CD4-positive, alpha-beta memory T cell (primary cell): Measurements from ENCODE around the gene DCST2. TPM values are rescaled to one million over a fixed set of nuclear protein-coding genes. Genes with fewer than 3 reads are reported as not detected.

Source experiments
- CTCF ChIA-PET: fragments of 350-600 bp; sonication (Branson Sonifier 250); formaldehyde crosslinking; loops from one replicate; lab custom pipeline; 2021; ENCODE audit warnings: inconsistent platforms; ENCODE audit not compliant: partially characterized antibody; lab: Charles Lee
- POLR2A ChIA-PET: fragments of 350-600 bp; sonication (Branson Sonifier 250); formaldehyde crosslinking; loops from one replicate; lab custom pipeline; 2021; ENCODE audit not compliant: partially characterized antibody; lab: Charles Lee
- DNase-seq, 5 donors: peaks; one replicate each; pipeline versions ENCODE4 v3.0.0 to v3.0.0-alpha.2; 2020 to 2022; ENCODE audit warnings: mixed read lengths in 1 of 5
- H3K27ac ChIP-seq: one replicate; pipeline ENCODE4 v1.7.0; 2013; ENCODE audit warnings: low read depth, low read length
- H3K27me3 ChIP-seq: 2 replicates; pipeline ENCODE4 v1.7.0; 2013; ENCODE audit warnings: mild to moderate bottlenecking, low read length, moderate library complexity; ENCODE audit not compliant: insufficient read depth
- H3K36me3 ChIP-seq: 2 replicates; pipeline ENCODE4 v1.7.0; 2013; ENCODE audit warnings: mild to moderate bottlenecking, low read length, moderate library complexity; ENCODE audit not compliant: insufficient read depth
- H3K4me1 ChIP-seq: 2 replicates; pipeline ENCODE4 v1.7.0; 2013; ENCODE audit warnings: mild to moderate bottlenecking, low read length, moderate library complexity; ENCODE audit not compliant: insufficient read depth
- H3K4me3 ChIP-seq, 2 donors: one replicate each; pipeline ENCODE4 v1.7.0; 2013; ENCODE audit warnings: low read length in 2 of 2, mild to moderate bottlenecking in 1 of 2
- H3K9me3 ChIP-seq, 2 donors: one replicate each; pipeline ENCODE4 v1.7.0; 2013; ENCODE audit warnings: low read length in 2 of 2, control low read depth in 1 of 2; ENCODE audit not compliant: control insufficient read depth in 1 of 2
- H3K27ac Mint-ChIP-seq, 7 donors: one replicate each; pipeline ENCODE4 v1.8.0; 2020 to 2021; ENCODE audit warnings: mixed read lengths in 7 of 7, mild to moderate bottlenecking in 6 of 7, inconsistent platforms in 3 of 7, moderate library complexity in 3 of 7
- H3K27me3 Mint-ChIP-seq, 2 donors: one replicate each; pipeline ENCODE4 v1.8.0; 2020 to 2021; ENCODE audit warnings: mixed read lengths in 2 of 2
- H3K36me3 Mint-ChIP-seq, 2 donors: one replicate each; pipeline ENCODE4 v1.8.0; 2020 to 2021; ENCODE audit warnings: mixed read lengths in 2 of 2, inconsistent platforms in 1 of 2, mild to moderate bottlenecking in 1 of 2
- H3K4me1 Mint-ChIP-seq, 4 donors: one replicate each; pipeline ENCODE4 v1.8.0; 2020 to 2021; ENCODE audit warnings: mixed read lengths in 4 of 4, mild to moderate bottlenecking in 1 of 4
- H3K4me3 Mint-ChIP-seq, 8 donors: one replicate each; pipeline ENCODE4 v1.8.0; 2020 to 2021; ENCODE audit warnings: mixed read lengths in 8 of 8, mild to moderate bottlenecking in 7 of 8, moderate library complexity in 6 of 8, inconsistent platforms in 3 of 8
- H3K9me3 Mint-ChIP-seq, 8 donors: one replicate each; pipeline ENCODE4 v1.8.0; 2020 to 2021; ENCODE audit warnings: mixed read lengths in 8 of 8, mild to moderate bottlenecking in 5 of 8, inconsistent platforms in 3 of 8, moderate library complexity in 1 of 8
- intact Hi-C: fragments of 100-400 bp; cut with micrococcal nuclease; formaldehyde crosslinking; loops from one replicate; pipeline ENCODE4 v1.15.1; 2023
- polyA plus RNA-seq, 2 donors: library from polyadenylated mRNA; unstranded; fragments of 300-500 nt; fragmentation: Illumina TruSeq; gene quantifications; one replicate each; pipeline ENCODE4 v1.2.3, GENCODE V29; 2021
- total RNA-seq, 2 experiments: library from RNA; stranded (reverse); gene quantifications; one replicate each; pipeline ENCODE4 v1.2.3, GENCODE V29; 2021

DCST2 gene
- total and polyA plus RNA-seq, 4 experiments from 2014 or later = 4.0 to 4.1 TPM; not detected in 2

- Mint-ChIP-seq H3K36me3 (peaks cover 0 to 24% of the 10 kb centered on the region in 2 donors), H3K4me1 (peaks cover 32 to 68% (median 44%) of the 10 kb centered on the region in 4 donors), H3K27me3 (no peaks in the 10 kb centered on the region), H3K4me3 (peak overlapping the region; percentile 88 to 99 (median 96)), H3K9me3 (peaks cover 0 to 2% (median 0%) of the 10 kb centered on the region in 8 donors), H3K27ac (peak overlapping the region; percentile 89 to 99 (median 95))
- Histone ChIP-seq H3K4me1 (peaks cover 49% of the 10 kb centered on the region), H3K9me3 (no peaks in the 10 kb centered on the region), H3K4me3 (peak overlapping the region; percentile 78 to 80), H3K27ac (peak overlapping the region; percentile 92), H3K36me3 (no peaks in the 10 kb centered on the region), H3K27me3 (no peaks in the 10 kb centered on the region)
- ChIA-PET CTCF (interaction anchor here (0.8 to 16.3 kb wide), 8 partner anchors 14 to 84 kb away, joined by 3 to 381 read pairs (median 21); partner anchors contain the start of genes CKS1B, FLAD1, PBXIP1 and SHC1), POLR2A (interaction anchor here (0.6 to 38.9 kb wide), 7 partner anchors 8 to 84 kb away, joined by 3 to 1543 read pairs (median 14); partner anchors contain the start of genes CKS1B, EFNA4, FLAD1 and LENEP)
- intact Hi-C loops = loop anchor here (5.0 kb wide), 2 partner anchors 51 to 444 kb away; partner anchors contain the start of genes ADAM15 and UBE2Q1
- DNase-seq = peak; percentile 71 to 90 (median 76)
Observed at GRCh38 chr1:155000726-155001424, 32.7 kb downstream of the DCST2 start.

GRCh38 chr1:155000411-155000725, 33.2 kb downstream of the DCST2 start:
- H3K4me1 Mint-ChIP-seq = peaks cover 28 to 63% (median 43%) of the 10 kb centered on the region in 4 donors
- Histone ChIP-seq H3K4me1 (peaks cover 44% of the 10 kb centered on the region), H3K9me3 (no peaks in the 10 kb centered on the region), H3K36me3 (no peaks in the 10 kb centered on the region), H3K27me3 (no peaks in the 10 kb centered on the region), H3K4me3 (peak overlapping the region; percentile 52 to 80), H3K27ac (peak overlapping the region; percentile 92)
- peaks cover 0 to 24% of the 10 kb centered on the region in 2 donors for H3K36me3 Mint-ChIP-seq
- intact Hi-C loops = loop anchor here (5.0 kb wide), 2 partner anchors 52 to 443 kb away; partner anchors contain the start of genes ADAM15 and UBE2Q1
- no peaks in the 10 kb centered on the region for H3K27me3 Mint-ChIP-seq
- peak overlapping the region; percentile 90 to 98 (median 98) for H3K27ac Mint-ChIP-seq
- DNase-seq = peak in 1 of 5 donors; percentile 43
- POLR2A ChIA-PET = interaction anchor here (0.7 to 38.9 kb wide), 4 partner anchors 14 to 63 kb away, joined by 8 to 1543 read pairs (median 170); partner anchors contain the start of genes ADAM15, CKS1B, FLAD1 and PBXIP1
- H3K4me3 Mint-ChIP-seq = peak overlapping the region; percentile 92 to 99 (median 94)
- CTCF ChIA-PET = interaction anchor here (0.9 to 16.3 kb wide), 13 partner anchors 13 to 174 kb away, joined by 3 to 381 read pairs (median 12); partner anchors contain the start of genes CKS1B, FLAD1, PBXIP1 and PMVK
- peaks cover 0 to 2% (median 0%) of the 10 kb centered on the region in 8 donors for H3K9me3 Mint-ChIP-seq

GRCh38 chr1:154999571-155000410, 33.8 kb downstream of the DCST2 start:
- H3K36me3 ChIP-seq = no peaks in the 10 kb centered on the region
- H3K4me3 Mint-ChIP-seq = peak overlapping the region; percentile 92 to 99 (median 94)
- H3K4me3 ChIP-seq = peak overlapping the region; percentile 52 to 55
- peak overlapping the region; percentile 92 for H3K27ac ChIP-seq
- peak overlapping the region; percentile 90 to 98 (median 98) for H3K27ac Mint-ChIP-seq
- no peaks in the 10 kb centered on the region for H3K9me3 ChIP-seq
- CTCF ChIA-PET = interaction anchor here (0.6 to 16.3 kb wide), 19 partner anchors 10 to 440 kb away, joined by 3 to 381 read pairs (median 6); partner anchors contain the start of genes CKS1B, FLAD1, PBXIP1 and PMVK
- DNase-seq = peak in 4 of 5 donors; percentile 45 to 83 (median 50)
- POLR2A ChIA-PET = interaction anchor here (0.6 to 38.9 kb wide), 6 partner anchors 15 to 63 kb away, joined by 3 to 1543 read pairs (median 18); partner anchors contain the start of genes ADAM15, CKS1B, FLAD1 and PBXIP1
- intact Hi-C loops = loop anchor here (1.0 to 5.0 kb wide), 6 partner anchors 16 to 442 kb away; partner anchors contain the start of genes ADAM15, CKS1B, FLAD1 and PYGO2
- no peaks in the 10 kb centered on the region for H3K27me3 Mint-ChIP-seq
- H3K36me3 Mint-ChIP-seq = peaks cover 0 to 24% of the 10 kb centered on the region in 2 donors
- H3K4me1 ChIP-seq = peaks cover 39% of the 10 kb centered on the region
- no peaks in the 10 kb centered on the region for H3K27me3 ChIP-seq
- peaks cover 25 to 57% (median 39%) of the 10 kb centered on the region in 4 donors for H3K4me1 Mint-ChIP-seq
- H3K9me3 Mint-ChIP-seq = peaks cover 0 to 2% (median 0%) of the 10 kb centered on the region in 8 donors

GRCh38 chr1:154998818-154999570, 34.6 kb downstream of the DCST2 start:
- Mint-ChIP-seq H3K9me3 (peaks cover 0 to 2% (median 0%) of the 10 kb centered on the region in 8 donors), H3K4me1 (peaks cover 20 to 49% (median 32%) of the 10 kb centered on the region in 4 donors), H3K36me3 (peaks cover 0 to 19% of the 10 kb centered on the region in 2 donors), H3K27ac (peak overlapping the region; percentile 88 to 96 (median 94)), H3K27me3 (no peaks in the 10 kb centered on the region), H3K4me3 (peak overlapping the region; percentile 62 to 91 (median 88))
- Histone ChIP-seq H3K27ac (peak overlapping the region; percentile 92), H3K36me3 (no peaks in the 10 kb centered on the region), H3K4me3 (peak overlapping the region in 1 of 2 donors; percentile 46), H3K4me1 (peaks cover 31% of the 10 kb centered on the region), H3K9me3 (no peaks in the 10 kb centered on the region), H3K27me3 (no peaks in the 10 kb centered on the region)
- intact Hi-C loops = loop anchor here (1.0 kb wide), 4 partner anchors 16 to 38 kb away; partner anchors contain the start of genes CKS1B, FLAD1 and PYGO2
- ChIA-PET POLR2A (interaction anchor here (1.4 to 38.9 kb wide), 4 partner anchors 15 to 62 kb away, joined by 4 to 1543 read pairs (median 170); partner anchors contain the start of genes CKS1B, FLAD1, PBXIP1 and PMVK), CTCF (interaction anchor here (0.6 to 16.3 kb wide), 18 partner anchors 9 to 439 kb away, joined by 3 to 381 read pairs (median 7); partner anchors contain the start of genes CKS1B, FLAD1, PBXIP1 and PMVK)
- DNase-seq = peak; percentile 52 to 72 (median 65)

GRCh38 chr1:154998201-154998780, 35.3 kb downstream of the DCST2 start:
- Histone ChIP-seq H3K27me3 (no peaks in the 10 kb centered on the region), H3K27ac (no peak overlapping the region), H3K36me3 (no peaks in the 10 kb centered on the region), H3K4me1 (peaks cover 29% of the 10 kb centered on the region), H3K9me3 (no peaks in the 10 kb centered on the region), H3K4me3 (no peak overlapping the region)
- Mint-ChIP-seq H3K9me3 (peaks cover 0 to 3% (median 0%) of the 10 kb centered on the region in 8 donors), H3K4me1 (peaks cover 20 to 43% (median 31%) of the 10 kb centered on the region in 4 donors), H3K27ac (peak overlapping the region in 6 of 7 donors; percentile 18 to 96 (median 79)), H3K27me3 (no peaks in the 10 kb centered on the region), H3K4me3 (peak overlapping the region in 3 of 8 donors; percentile 20 to 69 (median 62)), H3K36me3 (peaks cover 0 to 19% of the 10 kb centered on the region in 2 donors)
- POLR2A ChIA-PET = interaction anchor here (1.0 to 38.9 kb wide), 5 partner anchors 8 to 61 kb away, joined by 3 to 1543 read pairs (median 27); partner anchors contain the start of genes CKS1B, FLAD1, PBXIP1 and PMVK
- no peak for DNase-seq
- intact Hi-C loops = no loop called here
- CTCF ChIA-PET = interaction anchor here (0.6 to 16.3 kb wide), 12 partner anchors 11 to 81 kb away, joined by 3 to 381 read pairs (median 16); partner anchors contain the start of genes CKS1B, FLAD1, PBXIP1 and PMVK
